Hepatocyte (in vitro differentiated cells): ENCODE results near the gene RCL1. TPM values are rescaled to one million over a fixed set of nuclear protein-coding genes. Genes with fewer than 3 reads are reported as not detected.
"Not testable (repeated sequence)": the region's sequence is repeated elsewhere in the genome, so short reads cannot be mapped to it uniquely, and the experiment has no call there.

Source experiments
- DNase-seq: peaks from one replicate; pipeline ENCODE4 v3.0.0-alpha.2; 2016; ENCODE audit warnings: low spot score
- H2AFZ ChIP-seq: fragments of 200-600 bp; sonication (generic); 2 replicates; pipeline ENCODE4 v1.6.0; 2016; ENCODE audit warnings: antibody characterized with exemption, mild to moderate bottlenecking
- H3K27ac ChIP-seq: fragments of 200-600 bp; sonication (generic); 2 replicates; pipeline ENCODE4 v1.5.1; 2016; ENCODE audit warnings: mild to moderate bottlenecking
- H3K27me3 ChIP-seq: fragments of 200-600 bp; sonication (generic); 2 replicates; pipeline ENCODE4 v1.6.1; 2016
- H3K36me3 ChIP-seq: fragments of 200-600 bp; sonication (generic); replicated peaks from 2 replicates; pipeline ENCODE4 v1.5.1; 2016; ENCODE audit warnings: low read depth; ENCODE audit not compliant: insufficient read depth
- H3K4me1 ChIP-seq: fragments of 200-600 bp; sonication (generic); 2 replicates; pipeline ENCODE4 v1.5.1; 2016; ENCODE audit warnings: mild to moderate bottlenecking, moderate library complexity; ENCODE audit not compliant: insufficient read depth
- H3K4me2 ChIP-seq: fragments of 200-600 bp; sonication (generic); 2 replicates; pipeline ENCODE4 v1.6.0; 2016
- H3K4me3 ChIP-seq: fragments of 200-600 bp; sonication (generic); 2 replicates; pipeline ENCODE4 v1.5.1; 2016; ENCODE audit warnings: mild to moderate bottlenecking
- H3K79me2 ChIP-seq: fragments of 200-600 bp; sonication (generic); 2 replicates; pipeline ENCODE4 v1.6.0; 2017; ENCODE audit warnings: mild to moderate bottlenecking
- H3K9me2 ChIP-seq: fragments of 200-600 bp; sonication (generic); replicated peaks from 2 replicates; pipeline ENCODE4 v1.6.0; 2017; ENCODE audit warnings: mild to moderate bottlenecking; ENCODE audit not compliant: insufficient read depth
- H3K9me3 ChIP-seq: fragments of 200-600 bp; sonication (generic); 2 replicates; pipeline ENCODE4 v1.5.1; 2016; ENCODE audit warnings: low read depth, mild to moderate bottlenecking
- H4K20me1 ChIP-seq: fragments of 200-600 bp; sonication (generic); 2 replicates; pipeline ENCODE4 v1.6.0; 2016; ENCODE audit warnings: mild to moderate bottlenecking; ENCODE audit not compliant: insufficient read depth, poor library complexity, severe bottlenecking
- CTCF ChIP-seq: fragments of 200-600 bp; sonication (generic); IDR thresholded peaks from 2 replicates; pipeline ENCODE4 v1.5.1; 2016; ENCODE audit warnings: antibody characterized with exemption, mild to moderate bottlenecking; ENCODE audit not compliant: poor library complexity
- EZH2 ChIP-seq: fragments of 200-600 bp; sonication (generic); IDR thresholded peaks from 2 replicates; pipeline ENCODE4 v1.6.1; 2016; ENCODE audit warnings: antibody characterized with exemption, mild to moderate bottlenecking, borderline replicate concordance
- EZH2phosphoT487 ChIP-seq: fragments of 200-600 bp; sonication (generic); IDR thresholded peaks from one replicate; pipeline ENCODE4 v1.6.1; 2018; ENCODE audit warnings: antibody characterized with exemption, mild to moderate bottlenecking, low read depth, moderate library complexity; ENCODE audit not compliant: unreplicated experiment, severe bottlenecking
- WGBS: methylation state at CpG from one replicate; pipeline ENCODE4 v1.1.6; 2016; ENCODE audit warnings: low lambda C conversion rate; ENCODE audit errors: missing lambda C conversion rate; 5-methylcytosine and 5-hydroxymethylcytosine counted together
- polyA plus RNA-seq: library from polyadenylated mRNA; unstranded; fragments of >200 nt; fragmentation: Nextera tagmentation; extraction: Ambion mirVana; gene quantifications from 2 replicates; pipeline ENCODE4 v1.2.1, GENCODE V29; 2016
- total RNA-seq: library from RNA; depleted of rRNA; stranded (reverse); fragments of >200 nt; gene quantifications from 2 replicates; pipeline ENCODE4 v1.2.3, GENCODE V29; 2014

Gene RCL1
- total and polyA plus RNA-seq, 2 experiments from 2014 or later: 25.6 to 30.1 TPM

GRCh38 chr9:4781408-4781807 lies 11.3 kb upstream of the RCL1 start:
- Histone ChIP-seq H3K27me3 (no peaks in the 10 kb centered on the region), H4K20me1 (no peaks in the 10 kb centered on the region), H3K9me3 (no peaks in the 10 kb centered on the region), H3K4me3 (no peak overlapping the region), H3K4me1 (no peaks in the 10 kb centered on the region), H3K27ac (no peak overlapping the region), H2AFZ (no peak overlapping the region), H3K36me3 (no peaks in the 10 kb centered on the region), H3K79me2 (no peaks in the 10 kb centered on the region), H3K4me2 (no peak overlapping the region), H3K9me2 (no peaks in the 10 kb centered on the region)
- 65% methylated on average over 2 of the region's 2 CpGs for WGBS
- no peak for DNase-seq
- TF ChIP-seq CTCF (no peak), EZH2phosphoT487 (no peak), EZH2 (no peak)

DNA sequence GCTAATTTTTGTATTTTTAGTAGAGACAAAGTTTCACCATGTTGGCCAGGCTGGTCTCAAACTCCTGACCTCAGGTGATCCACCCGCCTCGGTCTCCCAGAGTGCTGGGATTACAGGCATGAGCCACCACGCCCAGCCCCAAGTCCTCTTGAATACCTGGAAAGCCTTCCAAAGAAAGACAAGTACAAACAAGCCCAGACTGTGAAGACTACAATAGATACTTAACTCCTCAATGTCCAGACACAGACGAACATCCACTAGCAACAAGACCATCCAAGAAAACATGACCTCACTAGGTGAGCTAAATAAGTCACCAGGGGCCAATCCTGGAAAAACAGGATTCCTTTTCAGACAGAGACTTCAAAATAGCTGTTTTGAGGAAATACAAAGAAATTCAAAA lies 9.6 kb upstream of the RCL1 start:
- H3K36me3 ChIP-seq: not testable (repeated sequence)

DNA sequence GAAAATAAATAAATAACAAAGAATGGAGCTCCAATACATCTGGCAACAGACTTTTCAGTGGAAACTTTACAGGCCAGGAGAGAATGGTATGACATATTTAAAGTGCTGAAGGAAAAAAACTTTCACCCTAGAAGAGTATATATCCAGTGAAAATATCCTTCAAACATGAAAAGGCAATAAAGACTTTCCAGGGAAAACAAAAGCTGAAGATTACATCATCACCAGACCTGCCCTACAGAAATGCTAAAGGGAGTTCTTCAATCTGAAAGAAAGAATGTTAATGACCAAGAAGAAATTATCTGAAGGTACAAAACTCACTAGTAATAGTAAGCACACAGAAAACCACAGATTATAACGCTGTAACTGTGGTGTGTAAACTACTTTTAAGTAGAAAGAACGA lies 8.3 kb upstream of the RCL1 start:
- no peak overlapping the region for H3K27ac ChIP-seq
- H3K27me3 ChIP-seq: peaks cover 8% of the 10 kb centered on the region

More for the DNA sequence above, 9.6 kb upstream of the RCL1 start:
- H3K79me2 ChIP-seq, H4K20me1 ChIP-seq, H3K27me3 ChIP-seq, H3K27ac ChIP-seq, H3K4me1 ChIP-seq, H3K4me2 ChIP-seq, H3K4me3 ChIP-seq, DNase-seq, H3K9me3 ChIP-seq, H2AFZ ChIP-seq, H3K9me2 ChIP-seq: not testable (repeated sequence)
- 82% methylated on average over 4 of the region's 4 CpGs for whole genome bisulfite sequencing

GRCh38 chr9:4786599-4786998 lies 6.1 kb upstream of the RCL1 start:
- H3K9me3 ChIP-seq: no peaks in the 10 kb centered on the region
- TF ChIP-seq CTCF (no peak), EZH2 (no peak), EZH2phosphoT487 (no peak)
- H3K9me2 ChIP-seq: no peaks in the 10 kb centered on the region
- no peak overlapping the region for H3K27ac ChIP-seq
- no peaks in the 10 kb centered on the region for H3K36me3 ChIP-seq
- no peaks in the 10 kb centered on the region for H3K79me2 ChIP-seq
- no peaks in the 10 kb centered on the region for H3K4me1 ChIP-seq
- WGBS: 93% methylated on average over 4 of the region's 4 CpGs
- peaks cover 8% of the 10 kb centered on the region for H3K27me3 ChIP-seq
- no peak overlapping the region for H3K4me2 ChIP-seq
- H4K20me1 ChIP-seq: no peaks in the 10 kb centered on the region
- no peak overlapping the region for H2AFZ ChIP-seq
- H3K4me3 ChIP-seq: no peak overlapping the region
- DNase-seq: no peak

More for the DNA sequence above, 8.3 kb upstream of the RCL1 start:
- 69% methylated on average over 2 of the region's 2 CpGs for WGBS
- Histone ChIP-seq H3K79me2 (no peaks in the 10 kb centered on the region), H3K4me1 (no peaks in the 10 kb centered on the region), H3K9me2 (no peaks in the 10 kb centered on the region), H4K20me1 (no peaks in the 10 kb centered on the region), H3K4me2 (no peak overlapping the region), H3K36me3 (no peaks in the 10 kb centered on the region), H3K4me3 (no peak overlapping the region), H2AFZ (no peak overlapping the region), H3K9me3 (no peaks in the 10 kb centered on the region)
- TF ChIP-seq EZH2: no peak
- TF ChIP-seq EZH2phosphoT487: no peak
- TF ChIP-seq CTCF: no peak
- DNase-seq: no peak
